HG02852 (cell line): Measurements from ENCODE around the gene RBM47.
"Not testable (repeated sequence)": the region's sequence is repeated elsewhere in the genome, so short reads cannot be mapped to it uniquely, and the experiment has no call there.

Source experiments
- ATAC-seq: cut with Tn5 transposase; IDR thresholded peaks from one replicate; pipeline ENCODE4 v1.9.1; 2021; ENCODE audit warnings: mild to moderate bottlenecking, moderate library complexity; ENCODE audit not compliant: unreplicated experiment

RBM47 gene

GRCh38 chr4:40564815-40565483, 64.7 kb downstream of the RBM47 start:
- no peak for ATAC-seq

DNA sequence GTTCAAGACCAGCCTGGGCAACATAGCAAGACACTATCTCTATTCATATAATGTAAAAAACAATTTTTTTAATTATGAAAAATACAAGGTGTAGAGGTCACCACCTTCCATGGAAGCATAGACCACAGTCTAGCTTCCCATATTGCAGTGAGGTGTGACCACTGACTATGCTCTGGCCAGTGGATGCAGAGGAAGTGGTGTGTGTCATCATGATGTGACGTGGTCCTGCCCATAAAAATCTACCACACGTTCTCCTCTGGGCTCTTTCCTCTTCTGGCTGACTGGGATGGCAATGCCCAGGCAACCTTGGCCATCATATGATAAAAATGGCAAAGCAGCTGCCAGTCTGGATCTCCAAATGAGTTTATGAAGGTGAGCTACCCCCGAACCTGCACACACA, 65.7 kb downstream of the RBM47 start:
- no peak for ATAC-seq

GRCh38 chr4:40563401-40563800, 66.3 kb downstream of the RBM47 start:
- no peak for ATAC-seq

DNA sequence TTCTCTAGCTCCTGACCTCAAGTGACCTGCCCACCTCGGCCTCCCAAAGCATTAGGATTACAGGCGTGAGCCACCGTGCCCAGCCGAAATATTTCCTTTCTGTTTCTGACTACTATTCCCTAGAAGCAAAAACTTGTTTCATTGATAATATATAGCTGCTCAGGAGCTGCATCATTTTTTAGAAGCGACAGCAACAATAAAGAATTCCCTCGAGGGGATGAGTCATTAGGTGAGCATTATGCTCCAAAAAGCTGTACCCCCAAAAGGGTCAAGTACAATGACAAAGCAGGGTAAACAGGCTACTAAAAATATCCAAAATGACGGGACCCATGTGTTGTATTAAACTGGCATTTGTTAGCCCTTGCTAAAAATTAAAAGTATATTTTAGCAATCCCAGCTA, 67.0 kb downstream of the RBM47 start:
- ATAC-seq, result no peak

GRCh38 chr4:40562208-40562607, 67.5 kb downstream of the RBM47 start:
- no peak for ATAC-seq

DNA sequence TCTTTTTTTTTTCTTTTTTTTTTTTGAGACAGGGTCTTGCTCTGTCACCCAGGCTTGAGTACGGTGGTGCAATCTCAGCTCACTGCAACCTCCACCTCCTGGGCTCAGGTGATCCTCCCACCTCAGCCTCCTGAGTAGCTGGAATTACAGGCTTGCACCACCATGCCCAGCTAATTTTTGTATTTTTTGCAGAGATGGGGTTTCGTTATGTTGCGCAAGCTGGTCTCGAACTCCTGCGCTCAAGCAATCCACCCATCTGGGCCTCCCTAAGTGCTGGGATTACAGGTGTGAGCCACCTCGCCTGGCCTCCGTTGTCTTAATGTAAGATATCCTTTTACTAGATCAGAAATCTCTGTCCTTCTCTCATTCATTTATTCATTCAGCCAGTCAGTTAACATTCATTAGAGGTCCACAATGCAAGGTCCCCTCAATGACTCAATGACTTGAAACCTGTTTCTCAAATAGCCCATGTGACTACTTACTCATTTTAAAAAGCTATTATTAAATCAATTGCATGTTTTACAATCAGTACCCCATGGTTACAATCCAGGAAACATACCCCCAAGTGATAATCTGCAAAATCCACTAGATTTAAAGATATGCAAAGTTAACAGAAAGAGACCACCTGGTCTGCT, 68.0 kb downstream of the RBM47 start:
- ATAC-seq, result not testable (repeated sequence)

DNA sequence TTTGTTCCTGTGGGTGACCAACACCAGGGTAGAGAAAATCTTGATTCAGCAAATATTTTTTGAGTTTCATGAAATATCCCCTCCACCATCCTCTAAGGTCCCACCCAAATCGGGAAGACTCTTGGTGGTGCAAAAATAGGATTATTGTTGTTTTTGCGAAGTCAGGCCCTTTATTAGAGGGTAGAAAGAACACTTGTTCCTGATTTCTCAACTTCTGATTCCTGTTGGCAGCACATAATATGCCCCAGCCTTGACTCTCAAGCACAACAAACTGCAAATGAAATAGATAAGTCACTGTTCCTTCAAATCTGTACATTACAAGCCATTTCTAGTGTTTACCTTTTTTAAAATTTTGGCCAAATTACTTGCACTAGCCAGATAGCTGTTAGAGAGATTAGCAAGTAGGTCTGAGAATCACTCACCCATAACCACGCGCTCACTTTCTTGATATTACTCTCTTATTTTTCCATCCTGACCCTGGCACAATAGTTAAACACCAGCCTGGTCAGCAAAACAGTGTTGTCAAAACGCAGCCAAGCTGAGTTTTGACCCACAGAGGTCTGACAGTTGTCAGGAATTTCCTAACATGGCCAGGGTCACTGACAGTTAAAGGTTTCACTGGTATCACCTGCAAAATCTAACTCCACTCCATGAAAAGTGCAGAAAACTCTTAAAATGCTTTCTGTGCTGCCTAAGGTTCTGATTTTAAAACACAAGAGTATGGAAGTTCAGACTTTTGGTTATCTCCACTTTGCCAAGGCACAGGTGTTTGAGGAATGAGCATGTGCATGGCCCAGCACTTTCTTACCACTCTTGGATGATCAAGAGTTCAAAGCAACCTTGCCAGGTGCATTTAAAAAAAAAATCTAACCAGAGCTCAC, 69.8 kb downstream of the RBM47 start:
- peak; percentile 60 for ATAC-seq

DNA sequence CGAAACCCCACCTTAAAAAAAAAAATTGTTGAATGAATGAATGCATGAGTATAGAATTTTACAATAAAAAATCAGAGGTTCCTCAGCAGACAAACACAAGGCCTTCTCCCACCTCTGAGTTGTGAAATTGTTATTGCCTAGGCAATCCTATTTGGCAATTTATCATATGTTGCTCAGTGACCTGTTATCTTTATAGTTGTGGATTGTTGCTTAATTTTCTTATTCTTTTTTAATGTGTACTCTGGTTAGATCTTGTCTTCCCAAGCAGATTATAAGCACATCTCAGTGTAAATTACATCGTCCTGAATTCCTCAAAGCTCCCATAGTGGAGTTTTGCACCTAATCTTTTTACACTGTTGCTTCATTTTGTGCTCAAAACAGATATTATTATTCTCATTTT, 71.9 kb downstream of the RBM47 start:
- no peak for ATAC-seq

GRCh38 chr4:40555176-40555900, 74.3 kb downstream of the RBM47 start:
- no peak for ATAC-seq

GRCh38 chr4:40554641-40555040, 75.0 kb downstream of the RBM47 start:
- ATAC-seq, result not testable (repeated sequence)

DNA sequence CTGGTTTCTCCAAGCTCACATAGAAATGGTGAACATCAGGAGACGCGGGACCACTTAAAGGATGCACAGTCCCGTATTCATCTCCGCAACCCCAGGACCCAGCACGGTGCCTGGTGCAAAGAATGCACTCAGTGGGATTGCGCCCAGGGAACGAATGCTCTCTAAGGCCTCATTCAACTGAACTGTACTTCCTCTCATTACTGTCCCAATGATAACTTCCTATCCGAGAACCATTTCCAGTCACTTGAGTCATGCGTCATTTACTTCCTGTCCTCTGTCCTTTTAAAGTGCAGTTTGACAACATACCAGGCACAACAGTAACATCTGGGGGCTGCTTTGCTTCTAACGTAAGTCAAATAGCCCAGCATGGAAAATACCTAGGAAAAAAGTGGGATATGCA, 75.7 kb downstream of the RBM47 start:
- ATAC-seq, result no peak

DNA sequence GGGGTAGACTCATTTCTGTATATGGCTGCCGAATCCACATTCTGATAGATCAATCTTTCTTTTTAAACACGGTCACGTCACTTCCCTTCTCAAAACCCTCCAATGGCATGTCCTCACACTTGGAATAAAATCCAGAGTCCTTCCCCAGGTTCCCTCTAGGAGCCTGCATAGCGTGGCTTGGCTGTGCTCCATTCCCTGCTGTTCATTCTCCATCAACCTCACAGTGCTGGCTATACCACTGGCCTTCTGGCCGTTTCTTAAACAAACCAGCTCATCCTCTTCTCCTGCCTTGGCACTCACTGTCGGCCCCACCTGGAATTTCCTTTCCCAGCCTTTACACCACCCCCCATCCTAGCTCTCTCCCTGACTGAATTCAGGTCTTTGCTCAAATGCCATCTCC, 77.1 kb downstream of the RBM47 start:
- ATAC-seq, result no peak

- ATAC-seq, result not testable (repeated sequence)
Observed at GRCh38 chr4:40551568-40552136, 78.0 kb downstream of the RBM47 start.

DNA sequence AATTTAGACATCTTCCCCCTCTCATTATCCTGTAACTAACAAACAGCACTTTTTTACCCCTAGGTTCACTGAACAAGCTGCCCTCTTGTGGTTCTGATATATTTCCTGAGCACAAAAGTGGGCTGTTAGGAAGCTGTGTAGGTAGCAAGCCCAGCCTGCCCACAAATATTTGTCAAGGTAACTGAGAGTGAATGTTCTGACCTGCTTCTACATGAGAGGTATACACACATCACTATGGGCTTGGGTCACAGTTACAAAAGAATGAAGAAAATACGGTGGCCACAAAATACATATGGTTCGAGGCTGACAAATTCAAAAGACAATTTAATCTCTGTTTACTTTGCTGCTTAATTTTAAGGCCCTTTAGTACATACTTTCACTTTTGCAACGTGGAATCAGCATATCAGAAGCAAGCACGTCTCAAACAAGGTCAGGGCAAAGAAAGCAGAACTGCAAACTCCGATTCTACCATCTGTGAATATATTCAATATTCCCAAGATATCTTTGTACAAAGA, 78.7 kb downstream of the RBM47 start:
- peak; percentile 77 for ATAC-seq

DNA sequence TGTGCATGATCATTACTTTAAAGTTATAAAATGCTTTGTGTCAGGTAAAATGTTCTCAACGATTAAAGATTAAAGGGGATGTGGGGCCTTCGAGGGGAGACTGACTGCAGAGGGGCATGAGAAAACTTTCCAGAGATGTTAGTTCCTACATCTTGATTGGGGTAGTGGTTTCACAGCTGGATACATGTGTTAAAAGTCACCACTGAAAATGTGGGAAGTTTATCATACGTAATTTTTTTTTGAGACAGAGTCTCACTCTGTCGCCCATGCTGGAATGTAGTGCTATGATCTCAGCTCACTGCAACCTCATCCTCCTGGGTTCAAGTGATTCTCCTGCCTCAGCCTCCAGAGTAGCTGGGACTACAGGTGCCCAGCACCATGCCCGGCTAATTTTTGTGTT, 79.5 kb downstream of the RBM47 start:
- no peak for ATAC-seq

DNA sequence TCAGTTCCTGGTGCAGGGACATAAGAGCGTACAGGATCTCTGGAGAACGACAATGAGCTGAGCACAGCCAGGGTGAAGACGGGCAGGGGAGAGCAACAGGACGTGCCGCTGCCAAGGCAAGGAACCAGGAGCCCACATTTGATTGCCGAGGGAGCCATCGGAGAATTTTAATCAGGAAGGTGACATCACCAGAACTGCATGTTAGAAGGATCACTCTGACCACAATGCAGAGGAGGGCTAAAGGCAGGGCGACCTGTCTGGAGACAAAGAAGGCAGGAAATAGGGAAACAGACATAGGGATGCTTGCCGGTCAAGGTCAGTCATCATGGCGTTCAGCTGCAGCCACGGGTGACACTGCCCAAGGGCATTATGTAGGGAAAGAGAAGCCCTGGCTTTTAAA, 81.4 kb downstream of the RBM47 start:
- no peak for ATAC-seq

GRCh38 chr4:40547789-40548132, 81.9 kb downstream of the RBM47 start:
- no peak for ATAC-seq

DNA sequence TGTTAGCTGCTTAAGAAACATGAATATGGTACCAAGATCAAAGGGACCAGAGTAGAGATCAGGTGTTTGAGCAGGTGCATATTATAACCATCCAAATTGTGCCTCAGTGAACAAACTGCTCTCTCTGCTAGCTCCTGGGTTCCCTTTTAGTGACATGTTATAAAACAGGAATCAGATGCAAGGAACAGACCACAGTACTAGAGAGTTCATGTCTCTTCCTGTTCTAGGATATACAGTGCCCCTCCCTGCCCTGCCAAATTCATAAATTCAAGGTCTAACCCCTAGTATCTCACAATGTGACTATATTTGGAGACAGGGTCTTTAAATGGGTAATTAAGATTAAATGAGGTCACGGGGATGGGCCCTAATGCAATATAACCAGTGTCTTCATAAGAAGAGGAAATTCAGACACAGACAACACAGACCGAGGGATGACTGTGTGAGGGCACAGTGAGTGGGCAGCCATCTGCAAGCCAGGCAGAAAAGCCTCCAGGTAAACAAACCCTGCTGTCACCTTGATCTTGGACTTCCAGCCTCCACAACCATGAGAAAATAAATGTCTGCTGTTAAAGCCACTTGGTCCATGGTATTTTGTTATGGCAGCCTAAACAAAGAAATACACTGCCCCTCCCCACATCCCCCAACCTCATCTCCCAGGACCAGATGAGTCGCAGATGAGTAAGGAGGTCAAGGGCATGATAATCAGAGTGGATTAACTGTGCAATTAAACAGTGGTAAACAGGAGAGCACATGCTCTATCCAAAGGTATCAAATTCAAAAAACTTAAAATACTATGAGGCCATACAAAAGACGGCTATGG, 82.5 kb downstream of the RBM47 start:
- ATAC-seq, result no peak

DNA sequence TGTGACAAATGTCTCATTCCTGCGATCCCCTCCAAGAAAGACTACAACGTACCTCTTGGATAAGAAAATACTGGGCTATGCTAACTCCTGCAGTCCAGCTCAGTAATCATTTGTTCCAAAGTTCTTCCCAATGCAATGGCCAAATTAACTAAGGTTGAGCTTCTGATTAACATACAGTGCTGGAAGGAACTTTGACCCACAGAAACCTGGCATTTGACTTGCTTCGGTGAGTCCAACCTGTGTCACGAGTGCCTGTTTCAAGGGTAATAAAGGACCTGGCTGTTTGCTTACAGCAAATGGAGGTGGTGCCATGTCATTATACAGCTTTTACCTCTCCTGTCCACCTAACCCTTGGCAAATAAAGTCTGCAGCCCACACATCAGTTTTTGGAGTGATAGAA, 83.2 kb downstream of the RBM47 start:
- no peak for ATAC-seq

- ATAC-seq, result not testable (repeated sequence)
Observed at GRCh38 chr4:40545487-40545886, 84.2 kb downstream of the RBM47 start.
